Activated CD4-positive, alpha-beta T cell treated with anti-CD3 and anti-CD28 coated beads, Interleukin-2, amount 10 ng/mL, durations not matched to agents 7 days and 5 days (primary cell): ENCODE measurements around the gene IL3. TPM values are rescaled to one million over a fixed set of nuclear protein-coding genes. Genes with fewer than 3 reads are reported as not detected.

Experiments used
- CTCF ChIA-PET: fragments of 350-600 bp; sonication (Branson Sonifier 250); formaldehyde crosslinking; loops from one replicate; lab custom pipeline; 2021; ENCODE audit warnings: antibody characterized with exemption; lab: Charles Lee
- POLR2A ChIA-PET: fragments of 350-600 bp; sonication (Branson Sonifier 250); formaldehyde crosslinking; loops from one replicate; lab custom pipeline; 2021; ENCODE audit warnings: antibody characterized with exemption; lab: Charles Lee
- DNase-seq: peaks from one replicate; pipeline ENCODE4 v3.0.0-alpha.2; 2020
- H3K27ac Mint-ChIP-seq: one replicate; pipeline ENCODE4 v1.8.0; 2021; ENCODE audit warnings: mild to moderate bottlenecking, moderate library complexity, mixed read lengths
- H3K27me3 Mint-ChIP-seq: one replicate; pipeline ENCODE4 v1.8.0; 2021; ENCODE audit warnings: mixed read lengths
- H3K36me3 Mint-ChIP-seq: one replicate; pipeline ENCODE4 v1.8.0; 2021; ENCODE audit warnings: low read depth, mixed read lengths
- H3K4me1 Mint-ChIP-seq: one replicate; pipeline ENCODE4 v1.8.0; 2021; ENCODE audit warnings: mixed read lengths
- H3K4me3 Mint-ChIP-seq: one replicate; pipeline ENCODE4 v1.8.0; 2021; ENCODE audit warnings: mild to moderate bottlenecking, moderate library complexity, mixed read lengths
- H3K9me3 Mint-ChIP-seq: one replicate; pipeline ENCODE4 v1.8.0; 2021; ENCODE audit warnings: mixed read lengths
- total RNA-seq, 2 experiments: library from RNA; stranded (reverse); gene quantifications; one replicate each; pipeline ENCODE4 v1.2.3, GENCODE V29; 2021

Gene IL3
- total RNA-seq, 2 experiments from 2014 or later = 0.20 to 0.40 TPM

DNA sequence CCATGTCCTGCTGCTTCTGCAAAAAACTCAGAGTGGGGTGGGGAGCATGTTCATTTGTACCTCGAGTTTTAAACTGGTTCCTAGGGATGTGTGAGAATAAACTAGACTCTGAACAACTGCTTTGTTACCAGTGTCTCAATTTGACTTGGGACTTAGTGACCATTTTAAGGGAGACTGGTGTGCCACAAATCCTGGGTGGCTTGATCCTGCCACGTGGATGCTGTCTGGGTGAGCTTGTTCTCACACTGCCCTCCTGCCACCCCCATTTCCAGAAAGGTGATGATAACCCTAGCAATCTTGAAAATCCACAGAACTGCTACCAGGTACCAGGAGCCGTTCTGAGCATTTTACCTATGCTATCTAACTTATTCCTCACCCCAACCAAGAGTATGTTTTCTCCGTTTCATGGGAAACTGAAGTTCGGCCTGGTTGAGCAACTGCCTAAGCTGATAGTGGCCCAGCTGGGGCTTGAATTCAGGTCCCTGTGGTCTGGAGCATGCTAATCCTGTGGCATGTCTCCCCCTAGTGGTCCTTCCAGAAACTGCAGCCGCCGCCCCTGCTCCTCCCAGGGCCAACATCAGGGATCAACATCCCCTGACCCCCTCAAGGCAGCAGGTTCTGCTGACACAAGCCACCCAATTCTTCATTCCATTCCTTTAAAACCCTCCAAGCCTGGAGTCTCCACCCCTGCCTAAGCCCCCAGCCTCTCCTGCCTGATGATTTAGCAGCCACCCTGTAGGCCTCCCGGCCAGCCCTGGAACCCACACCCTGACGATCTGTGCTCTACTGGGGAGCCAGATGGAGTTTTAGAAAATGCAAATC, 2.8 kb downstream of the IL3 start:
- POLR2A ChIA-PET = no interaction called here
- peak; percentile 81 for DNase-seq

GRCh38 chr5:132064140-132064539, 3.7 kb downstream of the IL3 start:
- no peak for DNase-seq
- no peak overlapping the region for H3K4me3 Mint-ChIP-seq
- ChIA-PET POLR2A (no interaction called here), CTCF (interaction anchor here (0.9 to 2.2 kb wide), 13 partner anchors 8 to 477 kb away, joined by 3 to 8 read pairs (median 4); partner anchors contain the start of gene CSF2)
- no peak overlapping the region for H3K27ac Mint-ChIP-seq
- no peaks in the 10 kb centered on the region for H3K9me3 Mint-ChIP-seq
- no peaks in the 10 kb centered on the region for H3K36me3 Mint-ChIP-seq
- no peaks in the 10 kb centered on the region for H3K27me3 Mint-ChIP-seq
- H3K4me1 Mint-ChIP-seq = peaks cover 43% of the 10 kb centered on the region

More for the DNA sequence above, 2.8 kb downstream of the IL3 start:
- H3K27ac Mint-ChIP-seq = peak overlapping the region; percentile 63
- no peak overlapping the region for H3K4me3 Mint-ChIP-seq
- peaks cover 51% of the 10 kb centered on the region for H3K4me1 Mint-ChIP-seq
- no peaks in the 10 kb centered on the region for H3K27me3 Mint-ChIP-seq
- CTCF ChIA-PET = interaction anchor here (0.6 to 1.9 kb wide), 25 partner anchors 8 to 531 kb away, joined by 3 to 8 read pairs (median 3); partner anchors contain the start of gene SLC22A5
- no peaks in the 10 kb centered on the region for H3K9me3 Mint-ChIP-seq
- no peaks in the 10 kb centered on the region for H3K36me3 Mint-ChIP-seq

DNA sequence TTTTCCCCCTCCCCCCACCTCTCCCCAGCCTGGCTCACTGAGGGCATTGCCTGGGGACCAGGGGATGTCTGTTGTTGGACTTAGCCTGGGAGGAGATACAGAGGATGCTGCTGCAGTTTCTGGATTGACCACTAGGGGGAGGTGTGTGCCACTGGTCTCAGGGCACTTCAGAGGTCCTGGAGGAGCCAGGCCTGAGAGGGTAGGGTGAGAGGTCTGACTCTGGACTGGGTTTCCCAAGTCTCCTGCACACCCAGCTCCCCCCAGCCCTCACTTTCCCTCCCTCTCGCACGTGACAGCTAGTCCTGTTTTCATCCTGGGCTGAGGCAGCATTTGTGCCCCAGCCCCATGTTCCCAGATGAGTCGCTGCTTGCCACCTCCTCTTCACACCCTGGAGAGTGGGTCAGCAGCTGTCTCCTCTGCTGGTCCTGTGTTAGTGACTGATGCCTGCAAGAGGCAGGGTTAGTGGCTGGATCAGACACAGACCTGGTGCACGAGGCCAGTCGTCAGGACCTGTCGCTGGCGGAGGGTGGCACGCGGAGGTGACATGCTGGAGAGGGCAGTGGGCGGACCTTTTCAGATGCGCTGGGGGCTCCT, 4.4 kb downstream of the IL3 start:
- Mint-ChIP-seq H3K27me3 (no peaks in the 10 kb centered on the region), H3K27ac (peak overlapping the region; percentile 80)
- CTCF ChIA-PET = interaction anchor here (0.7 to 2.2 kb wide), 13 partner anchors 9 to 476 kb away, joined by 3 to 8 read pairs (median 4); partner anchors contain the start of gene CSF2

GRCh38 chr5:132065351-132065937, 5.0 kb downstream of the IL3 start:
- H3K9me3 Mint-ChIP-seq = no peaks in the 10 kb centered on the region
- peaks cover 36% of the 10 kb centered on the region for H3K4me1 Mint-ChIP-seq
- peak; percentile 55 for DNase-seq
- no peaks in the 10 kb centered on the region for H3K36me3 Mint-ChIP-seq
- H3K27me3 Mint-ChIP-seq = no peaks in the 10 kb centered on the region
- ChIA-PET CTCF (interaction anchor here (0.7 to 2.2 kb wide), 14 partner anchors 9 to 476 kb away, joined by 3 to 8 read pairs (median 4); partner anchors contain the start of gene CSF2), POLR2A (no interaction called here)
- no peak overlapping the region for H3K4me3 Mint-ChIP-seq
- no peak overlapping the region for H3K27ac Mint-ChIP-seq

More for the DNA sequence above, 4.4 kb downstream of the IL3 start:
- Mint-ChIP-seq H3K9me3 (no peaks in the 10 kb centered on the region), H3K4me3 (no peak overlapping the region), H3K36me3 (no peaks in the 10 kb centered on the region), H3K4me1 (peaks cover 36% of the 10 kb centered on the region)
- DNase-seq = peak; percentile 83
- POLR2A ChIA-PET = no interaction called here

DNA sequence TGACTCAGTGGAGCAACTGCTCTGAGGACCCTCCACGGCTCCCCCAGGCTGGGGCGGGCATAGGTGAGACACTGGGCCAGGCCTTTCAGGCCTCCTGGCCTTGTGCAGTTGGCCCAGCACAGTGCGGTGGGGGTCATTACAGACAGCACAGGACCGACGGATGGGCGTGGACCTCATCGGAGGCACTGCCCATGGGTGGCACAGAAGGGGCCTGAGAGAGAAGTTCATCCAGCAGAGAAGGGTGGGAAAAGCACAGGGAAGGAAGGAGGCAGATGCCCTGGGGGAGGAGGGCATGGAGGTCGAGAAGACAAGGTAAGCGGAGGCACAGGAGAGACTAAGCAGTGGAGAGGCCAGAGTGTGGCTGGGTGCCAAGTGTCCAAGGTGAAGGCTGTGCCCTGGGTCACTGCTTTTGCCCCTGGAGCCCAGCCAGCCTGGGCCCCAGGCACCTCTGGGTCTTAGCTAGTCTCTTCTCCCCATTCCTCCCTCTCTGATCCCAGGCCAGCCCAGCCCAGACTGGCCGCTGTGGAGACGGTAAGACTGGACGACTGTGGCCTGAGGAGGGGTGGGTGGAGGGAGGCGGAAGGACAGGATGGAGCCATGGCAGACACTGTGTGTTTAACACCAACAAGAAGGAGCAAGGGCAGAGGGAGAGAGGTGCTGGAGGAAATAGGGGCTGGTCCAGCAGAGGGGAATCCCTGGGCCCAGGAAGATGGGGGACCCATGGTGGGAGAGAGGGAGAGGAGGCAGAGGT, 5.7 kb downstream of the IL3 start:
- ChIA-PET CTCF (interaction anchor here (0.8 to 2.2 kb wide), 5 partner anchors 9 to 265 kb away, joined by 3 to 8 read pairs (median 4); no protein-coding TSS in a partner anchor), POLR2A (no interaction called here)
- no peak for DNase-seq
- peaks cover 37% of the 10 kb centered on the region for H3K4me1 Mint-ChIP-seq
- H3K36me3 Mint-ChIP-seq = no peaks in the 10 kb centered on the region
- peak overlapping the region; percentile 47 for H3K27ac Mint-ChIP-seq
- no peak overlapping the region for H3K4me3 Mint-ChIP-seq
- H3K9me3 Mint-ChIP-seq = no peaks in the 10 kb centered on the region
- H3K27me3 Mint-ChIP-seq = no peaks in the 10 kb centered on the region

GRCh38 chr5:132066871-132067270, 6.4 kb downstream of the IL3 start:
- no peak overlapping the region for H3K4me3 Mint-ChIP-seq
- H3K27me3 Mint-ChIP-seq = no peaks in the 10 kb centered on the region
- no peak for DNase-seq
- ChIA-PET POLR2A (no interaction called here), CTCF (interaction anchor here (0.8 kb wide), 1 partner anchor 113 kb away, joined by 3 read pairs; no protein-coding TSS in a partner anchor)
- H3K9me3 Mint-ChIP-seq = no peaks in the 10 kb centered on the region
- H3K4me1 Mint-ChIP-seq = peaks cover 43% of the 10 kb centered on the region
- peak overlapping the region; percentile 70 for H3K27ac Mint-ChIP-seq
- H3K36me3 Mint-ChIP-seq = no peaks in the 10 kb centered on the region

DNA sequence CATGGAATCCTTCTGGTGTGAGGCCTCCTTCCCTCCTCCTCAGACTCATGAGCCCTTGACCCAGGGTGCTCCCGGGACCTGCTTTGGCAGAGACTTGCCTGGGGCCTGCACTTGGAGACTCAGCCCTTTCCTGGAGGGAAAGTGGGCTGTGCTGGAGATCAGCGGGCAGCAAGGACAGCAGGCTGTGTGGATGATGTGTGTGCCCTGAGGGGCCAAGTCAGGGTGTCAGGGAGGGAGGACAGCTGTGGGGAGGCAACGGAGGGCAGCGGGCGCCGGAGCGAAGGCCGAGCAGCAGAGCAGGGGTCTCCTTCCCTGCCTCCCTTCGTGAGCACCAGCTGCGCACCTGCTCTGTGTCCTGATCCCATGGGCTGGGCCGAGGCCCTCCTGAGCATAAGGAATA, 7.0 kb downstream of the IL3 start:
- H3K27me3 Mint-ChIP-seq = no peaks in the 10 kb centered on the region
- CTCF ChIA-PET = interaction anchor here (0.8 to 1.3 kb wide), 2 partner anchors 77 to 112 kb away, joined by 3 read pairs; no protein-coding TSS in a partner anchor
- no peaks in the 10 kb centered on the region for H3K9me3 Mint-ChIP-seq
- no peak overlapping the region for H3K4me3 Mint-ChIP-seq
- no peaks in the 10 kb centered on the region for H3K36me3 Mint-ChIP-seq
- no peak for DNase-seq
- no peak overlapping the region for H3K27ac Mint-ChIP-seq
- peaks cover 43% of the 10 kb centered on the region for H3K4me1 Mint-ChIP-seq
- POLR2A ChIA-PET = no interaction called here

GRCh38 chr5:132067941-132068808, 7.7 kb downstream of the IL3 start:
- Mint-ChIP-seq H3K36me3 (no peaks in the 10 kb centered on the region), H3K27me3 (no peaks in the 10 kb centered on the region), H3K4me1 (peaks cover 39% of the 10 kb centered on the region), H3K9me3 (no peaks in the 10 kb centered on the region), H3K4me3 (no peak overlapping the region), H3K27ac (peak overlapping the region; percentile 20)
- CTCF ChIA-PET = interaction anchor here (1.3 kb wide), 1 partner anchor 77 kb away, joined by 3 read pairs; no protein-coding TSS in a partner anchor
- POLR2A ChIA-PET = no interaction called here
- no peak for DNase-seq

GRCh38 chr5:132069561-132069960, 9.1 kb downstream of the IL3 start:
- H3K36me3 Mint-ChIP-seq = no peaks in the 10 kb centered on the region
- H3K27me3 Mint-ChIP-seq = no peaks in the 10 kb centered on the region
- H3K4me1 Mint-ChIP-seq = peaks cover 29% of the 10 kb centered on the region
- H3K4me3 Mint-ChIP-seq = no peak overlapping the region
- DNase-seq = no peak
- ChIA-PET POLR2A (no interaction called here), CTCF (no interaction called here)
- no peak overlapping the region for H3K27ac Mint-ChIP-seq
- H3K9me3 Mint-ChIP-seq = no peaks in the 10 kb centered on the region

DNA sequence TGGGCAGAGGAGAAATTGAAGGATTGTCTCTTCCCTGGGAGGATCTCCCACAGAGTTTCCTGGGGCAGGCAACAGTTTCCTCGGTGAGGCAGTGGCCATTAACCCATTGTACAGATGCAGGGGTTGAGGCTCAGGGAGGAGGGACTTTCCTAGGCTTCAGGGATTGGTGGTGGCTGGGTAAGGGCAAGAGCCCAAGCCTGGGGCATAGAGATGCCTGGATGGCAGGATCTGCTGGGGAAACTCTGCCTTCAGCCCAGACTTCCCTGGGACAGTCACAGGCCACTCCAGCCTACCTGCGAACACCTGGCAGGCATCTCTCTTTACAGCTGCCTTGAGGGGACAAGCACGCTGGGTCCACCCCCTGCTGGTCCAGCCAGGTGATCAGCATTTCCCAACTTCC, 9.5 kb downstream of the IL3 start:
- no peak overlapping the region for H3K27ac Mint-ChIP-seq
- H3K4me1 Mint-ChIP-seq = peaks cover 29% of the 10 kb centered on the region
- no peak overlapping the region for H3K4me3 Mint-ChIP-seq
- H3K9me3 Mint-ChIP-seq = no peaks in the 10 kb centered on the region
- DNase-seq = no peak
- H3K36me3 Mint-ChIP-seq = no peaks in the 10 kb centered on the region
- ChIA-PET CTCF (no interaction called here), POLR2A (no interaction called here)
- no peaks in the 10 kb centered on the region for H3K27me3 Mint-ChIP-seq

- H3K36me3 Mint-ChIP-seq = no peaks in the 10 kb centered on the region
- ChIA-PET POLR2A (no interaction called here), CTCF (interaction anchor here (0.6 to 1.8 kb wide), 4 partner anchors 11 to 1390 kb away, joined by 3 to 6 read pairs (median 3); no protein-coding TSS in a partner anchor)
- H3K4me1 Mint-ChIP-seq = peaks cover 30% of the 10 kb centered on the region
- DNase-seq = no peak
- H3K27ac Mint-ChIP-seq = peak overlapping the region; percentile 72
- no peaks in the 10 kb centered on the region for H3K27me3 Mint-ChIP-seq
- H3K9me3 Mint-ChIP-seq = no peaks in the 10 kb centered on the region
- no peak overlapping the region for H3K4me3 Mint-ChIP-seq
Measured at GRCh38 chr5:132070460-132071337, 10.2 kb downstream of the IL3 start.
